ENCODE data around the gene KLK10.
"Not testable (repeated sequence)": the region's sequence is repeated elsewhere in the genome, so short reads cannot be mapped to it uniquely, and the experiment has no call there.

KLK10 gene

DNA sequence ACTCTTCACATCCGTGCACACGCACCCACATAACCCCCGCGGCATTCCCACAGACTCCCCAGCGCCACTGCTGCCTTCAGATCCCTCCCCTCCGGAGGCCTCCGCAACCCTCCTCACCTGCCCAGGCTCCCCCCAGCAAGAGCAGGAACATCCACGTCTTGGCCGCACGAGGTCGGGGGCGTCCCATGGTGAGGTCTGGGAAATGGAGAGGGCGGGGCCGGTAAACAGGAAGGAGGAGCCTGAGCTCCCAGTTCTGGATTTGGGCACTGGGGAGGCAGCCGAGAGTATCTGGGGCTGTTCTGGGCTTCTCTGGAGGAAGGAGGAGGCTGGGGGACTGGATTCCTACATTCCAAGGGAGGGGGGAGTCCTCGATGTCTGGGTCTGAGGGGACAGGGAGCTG is 18.5 kb downstream of the KLK10 start:
- DNase-seq = no peak

DNA sequence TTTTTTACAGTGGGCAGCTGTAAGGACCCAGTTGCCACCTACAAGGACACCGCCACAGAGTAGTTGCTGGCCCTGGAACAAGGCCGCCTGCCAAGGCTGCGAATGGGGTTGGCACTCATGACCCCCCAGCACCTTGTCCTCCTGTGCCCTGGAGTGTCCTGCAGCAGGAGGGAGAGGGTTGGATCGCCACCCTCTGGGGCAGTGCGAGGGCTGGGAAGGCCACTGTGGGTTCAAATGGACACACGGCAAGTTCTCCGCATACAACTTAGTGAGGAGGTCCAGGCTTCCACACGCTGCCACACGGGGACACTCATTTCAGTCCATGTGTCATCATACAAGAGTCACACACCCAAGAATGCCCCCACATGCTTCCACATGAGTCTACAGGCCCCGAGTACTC is 19.1 kb downstream of the KLK10 start:
- DNase-seq = no peak

DNA sequence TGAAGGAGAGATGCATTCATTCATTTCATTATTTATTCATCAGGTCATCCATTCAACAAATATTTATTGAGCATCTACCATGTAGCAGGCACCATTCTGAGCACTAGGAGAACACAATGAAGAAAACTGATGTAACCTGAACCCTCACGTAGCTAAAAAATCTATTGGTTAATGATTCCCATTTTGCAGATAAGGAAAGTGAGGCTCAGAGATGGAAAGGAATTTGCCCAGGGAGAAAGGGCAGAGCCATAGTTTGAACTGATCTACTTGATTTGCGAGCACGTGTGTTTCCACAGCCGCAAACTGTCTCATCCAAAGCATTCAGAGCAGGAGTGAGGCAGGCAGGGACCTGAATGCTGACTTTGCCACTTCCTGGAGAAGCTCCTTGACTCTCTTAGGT is 20.8 kb downstream of the KLK10 start:
- no peak for DNase-seq

DNA sequence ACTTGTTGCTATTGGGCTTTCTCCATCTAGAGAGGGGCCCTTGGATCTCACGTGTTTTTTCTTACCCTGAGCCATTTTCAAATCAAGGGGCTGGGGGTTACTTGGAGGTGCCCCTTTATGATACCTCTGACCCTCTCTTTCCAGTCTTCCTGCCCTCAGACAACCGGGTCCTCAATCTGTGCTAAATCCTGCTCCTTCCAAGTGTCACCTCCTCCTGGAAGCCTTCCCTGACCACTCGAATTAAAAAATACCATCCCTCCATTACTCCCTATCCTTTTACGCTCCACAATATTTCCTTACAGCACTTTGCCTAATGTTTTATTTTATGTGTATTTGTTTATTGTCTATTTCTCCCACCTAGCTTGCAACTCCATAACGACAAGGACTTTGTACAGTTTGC is 21.4 kb downstream of the KLK10 start:
- no peak for DNase-seq

DNA sequence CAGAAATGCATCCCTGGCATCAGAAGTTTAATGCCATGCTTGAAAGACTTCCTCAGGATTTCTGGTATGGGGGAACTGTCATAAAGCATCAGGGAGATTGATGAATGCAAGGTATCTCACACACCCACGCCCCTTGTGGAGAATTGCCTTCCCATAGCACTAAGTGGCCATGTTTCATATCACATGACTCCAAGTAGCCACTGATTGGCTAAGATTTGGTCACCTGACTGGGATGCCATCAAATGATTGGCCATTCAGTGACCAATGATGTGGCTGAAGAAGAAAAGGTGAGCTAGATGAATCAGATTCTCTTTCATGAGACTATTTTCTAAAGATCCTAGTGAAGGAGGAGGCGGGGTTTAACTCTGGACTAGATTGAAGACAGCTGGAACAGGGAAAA is 25.4 kb downstream of the KLK10 start:
- DNase-seq = no peak

DNA sequence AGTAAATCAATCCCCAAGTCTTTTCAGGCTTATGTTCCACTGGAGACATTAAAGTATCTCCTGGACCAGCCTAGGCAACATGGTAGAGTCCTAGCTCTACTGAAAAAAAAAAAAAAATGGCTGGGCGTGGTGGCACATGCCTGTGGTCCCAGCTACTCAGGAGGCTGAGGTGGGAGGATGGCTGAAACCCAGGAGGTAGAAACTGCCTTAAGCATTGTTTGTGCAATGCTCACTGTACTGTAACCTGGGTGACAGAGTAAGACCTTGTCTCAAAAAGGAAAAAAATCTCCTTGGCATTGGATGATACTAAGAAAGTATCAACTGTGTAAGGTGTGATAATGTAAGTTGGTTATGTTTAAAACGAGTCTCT is 26.9 kb downstream of the KLK10 start:
- DNase-seq = no peak

DNA sequence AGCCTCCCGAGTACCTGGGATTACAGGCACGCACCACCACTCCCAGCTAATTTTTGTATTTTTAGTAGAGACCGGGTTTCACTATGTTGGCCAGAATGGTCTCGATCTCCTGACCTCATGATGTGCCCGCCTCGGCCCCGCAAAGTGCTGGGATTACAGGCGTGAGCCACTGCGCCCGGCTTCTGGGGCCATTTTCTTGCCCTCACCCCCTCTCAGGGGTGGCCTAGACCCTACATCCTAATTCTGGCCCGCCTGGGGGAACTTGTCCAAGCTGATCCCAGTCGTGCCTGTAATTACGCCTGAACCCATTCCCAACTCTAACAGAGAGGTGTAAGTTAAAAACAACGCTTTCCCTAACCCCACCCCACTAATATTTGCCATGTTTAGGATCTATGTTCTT is 35.1 kb downstream of the KLK10 start:
- not testable (repeated sequence) for DNase-seq

DNA sequence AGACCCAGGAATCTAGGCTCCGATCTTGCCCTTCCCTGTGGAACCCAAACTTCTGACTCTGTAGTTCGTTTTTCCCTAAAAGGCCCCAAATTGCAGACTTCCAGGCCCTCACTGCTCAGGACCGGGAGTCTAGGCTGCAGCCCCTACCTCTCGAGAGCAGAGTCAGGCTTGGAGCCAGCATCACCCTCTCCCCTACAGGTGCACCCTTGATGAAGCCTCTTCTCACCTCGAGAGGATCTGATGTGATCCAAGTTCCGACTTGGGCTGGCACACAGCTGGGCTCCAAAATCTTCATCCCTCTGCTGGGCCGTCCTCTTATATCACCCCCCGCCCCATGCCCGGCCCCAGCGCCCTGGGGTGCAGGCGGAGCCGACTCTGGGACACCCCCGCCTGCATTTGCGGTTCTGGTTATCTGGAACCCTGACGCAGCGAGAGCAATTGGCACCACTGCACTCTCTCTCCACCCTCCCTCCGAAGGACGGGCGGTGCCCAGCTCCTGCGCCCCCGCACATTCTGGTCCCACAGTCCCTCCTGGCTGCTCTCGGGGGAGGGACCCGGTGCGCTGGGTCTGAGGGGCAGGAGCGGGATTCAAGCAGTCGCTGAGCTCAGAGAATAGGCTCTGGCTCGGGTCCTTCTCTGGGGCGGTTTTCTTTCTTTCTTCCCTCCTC is 35.8 kb downstream of the KLK10 start, which contains the start of gene KLK7:
Gene KLK7, minus strand, starts transcription at position 293 of the 668 bp plus-strand sequence. CDS start 1,518 bp downstream, outside the sequence.
- no peak for DNase-seq

DNA sequence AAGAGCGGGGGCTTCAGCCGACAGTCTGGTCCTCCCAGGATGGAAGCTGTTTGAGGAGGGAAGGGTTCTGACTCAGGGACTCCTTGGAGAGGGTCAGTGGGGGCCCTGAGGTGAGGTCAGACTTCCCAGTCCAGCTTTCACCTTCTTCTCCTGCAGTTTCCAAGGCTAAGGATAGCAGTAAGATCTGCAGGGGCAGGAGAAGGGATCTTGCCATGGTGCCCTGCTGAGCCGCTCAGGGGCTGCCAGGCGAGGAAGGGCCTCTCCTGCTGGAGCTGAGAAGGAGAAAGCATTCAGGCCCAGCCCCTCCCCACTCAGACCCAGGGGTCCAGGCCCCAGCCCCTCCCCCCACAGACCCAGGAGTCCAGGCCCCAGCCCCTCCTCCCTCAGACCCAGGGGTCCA is 37.3 kb downstream of the KLK10 start:
- no peak for DNase-seq

DNA sequence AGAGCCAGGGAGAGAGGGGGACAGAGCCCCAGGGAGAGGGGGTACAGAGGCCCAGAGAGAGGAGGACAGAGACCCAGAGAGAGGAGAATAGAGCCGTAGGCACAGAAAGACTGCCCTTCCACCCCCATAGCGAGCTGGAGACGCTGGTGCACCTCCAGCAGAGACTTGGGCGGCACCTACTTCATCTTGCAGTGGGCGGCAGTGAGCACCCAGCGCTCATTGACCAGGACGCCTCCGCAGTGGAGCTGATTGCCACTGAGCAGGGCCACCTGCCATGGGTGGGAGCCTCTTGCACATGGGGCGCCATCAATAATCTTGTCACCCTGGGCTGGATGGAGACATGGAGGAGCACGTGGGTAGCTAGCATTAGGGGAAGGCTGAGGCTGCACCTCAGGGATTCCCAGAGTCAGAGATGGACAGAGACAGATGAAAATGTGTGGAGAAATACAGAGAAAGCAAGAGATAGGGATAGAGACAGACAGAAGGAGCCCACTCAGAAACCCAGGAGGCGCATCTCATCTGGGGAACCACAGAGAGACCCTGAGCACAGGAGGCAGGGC is 37.8 kb downstream of the KLK10 start:
- no peak for DNase-seq

DNA sequence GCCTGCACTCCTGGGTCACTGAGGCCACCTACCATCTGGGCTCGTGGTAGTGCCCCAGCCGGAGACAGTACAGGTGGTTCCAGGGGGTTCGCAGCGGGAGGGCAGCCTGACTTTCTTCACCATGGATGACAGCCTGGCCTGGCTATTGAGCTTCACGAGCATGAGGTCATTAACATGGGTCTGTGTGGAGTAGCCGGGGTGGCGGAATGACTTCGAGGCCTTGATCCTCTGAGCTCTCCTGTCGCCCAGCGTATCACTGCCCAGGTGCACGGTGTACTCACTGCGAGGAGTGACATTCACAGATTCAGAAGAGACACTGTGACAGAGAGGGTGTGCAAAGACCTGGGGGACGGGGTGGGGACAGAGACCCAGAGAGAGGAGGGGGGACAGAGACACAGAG is 39.3 kb downstream of the KLK10 start:
- DNase-seq = no peak

DNA sequence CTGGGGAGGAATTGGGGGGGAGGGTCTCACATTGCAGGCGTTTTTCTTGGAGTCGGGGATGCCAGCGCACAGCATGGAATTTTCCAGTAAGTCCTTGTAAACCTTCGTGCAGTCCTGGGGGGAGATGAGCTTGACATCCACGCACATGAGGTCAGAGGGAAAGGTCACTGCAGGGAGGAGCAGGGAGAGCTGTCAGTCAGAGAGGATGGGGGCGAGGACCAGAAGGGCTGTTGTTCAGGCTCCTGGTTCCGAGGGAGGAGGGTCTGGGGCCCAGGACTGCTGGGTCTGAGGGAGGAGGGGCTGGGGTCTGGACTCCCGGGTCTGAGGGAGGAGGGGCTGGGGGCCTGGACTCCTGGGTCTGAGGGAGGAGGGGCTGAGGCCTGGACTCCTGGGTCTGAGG is 39.8 kb downstream of the KLK10 start:
- DNase-seq = no peak

DNA sequence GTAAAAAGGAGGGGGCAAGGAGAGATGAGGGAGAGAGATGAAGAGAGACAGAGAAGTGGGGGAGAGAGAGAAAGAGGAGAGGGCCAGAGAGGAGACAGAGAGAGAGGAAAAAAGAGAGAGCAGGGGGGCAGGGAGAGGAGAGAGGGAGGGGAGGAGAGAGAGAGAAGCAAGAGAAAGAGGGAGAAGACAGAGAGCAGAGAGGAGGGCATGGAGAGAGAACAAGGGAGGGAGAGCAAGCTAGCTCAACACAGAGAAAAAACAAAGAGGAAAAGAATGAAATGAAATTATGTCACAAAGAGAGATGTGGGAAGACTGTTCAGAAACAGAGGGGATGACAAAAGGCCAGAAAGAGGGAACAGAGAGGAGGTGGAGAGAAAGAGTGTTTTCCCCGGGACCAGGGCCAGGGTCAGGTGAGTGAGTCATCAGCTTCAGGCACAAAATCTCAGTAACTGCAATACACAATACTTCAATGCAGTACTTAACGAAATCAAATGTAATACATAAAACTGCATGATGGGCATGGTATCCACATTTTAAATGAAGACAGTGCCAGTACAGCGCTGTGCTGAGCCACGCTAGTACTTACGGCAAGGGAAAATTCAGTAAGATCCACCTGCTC is 40.6 kb downstream of the KLK10 start:
- DNase-seq = no peak

DNA sequence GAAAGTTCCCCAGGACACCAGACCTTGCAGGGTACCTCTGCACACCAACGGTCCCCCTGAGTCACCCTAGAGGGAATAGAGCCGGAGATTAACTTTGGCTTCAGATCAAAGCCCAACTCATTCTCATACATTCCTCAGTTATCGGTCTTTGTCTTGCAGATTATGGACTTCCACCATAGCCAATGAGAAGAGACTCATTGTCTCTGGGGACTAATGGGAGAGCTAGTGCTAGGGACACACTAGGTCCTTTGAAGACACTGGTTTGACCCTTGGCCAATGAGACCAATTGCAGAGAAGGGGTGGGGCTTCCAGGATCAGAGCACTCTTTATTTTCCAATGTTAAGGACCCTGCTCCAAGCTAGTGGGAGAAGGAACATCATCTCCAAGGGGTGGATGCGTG is 41.9 kb downstream of the KLK10 start:
- no peak for DNase-seq

DNA sequence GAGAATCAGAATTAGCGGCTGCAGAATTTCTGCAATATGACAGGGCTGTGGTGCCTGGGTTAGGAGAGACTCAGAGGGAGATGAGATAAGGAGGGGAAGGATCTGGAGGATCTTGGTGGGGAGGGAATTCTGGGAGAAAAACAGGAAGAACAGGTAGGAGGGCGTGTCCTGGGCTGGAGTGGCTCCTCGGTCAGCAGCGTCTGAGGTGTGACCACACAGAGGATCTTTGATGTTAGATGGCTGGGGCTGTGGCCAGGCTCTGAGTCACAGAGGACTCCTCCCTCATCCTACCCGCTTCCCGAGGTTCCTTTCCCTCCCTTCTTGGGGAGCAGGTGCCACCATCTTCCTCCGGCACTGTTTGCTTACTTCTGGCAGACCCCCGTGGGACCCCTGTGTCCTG is 43.7 kb downstream of the KLK10 start:
- DNase-seq = no peak

DNA sequence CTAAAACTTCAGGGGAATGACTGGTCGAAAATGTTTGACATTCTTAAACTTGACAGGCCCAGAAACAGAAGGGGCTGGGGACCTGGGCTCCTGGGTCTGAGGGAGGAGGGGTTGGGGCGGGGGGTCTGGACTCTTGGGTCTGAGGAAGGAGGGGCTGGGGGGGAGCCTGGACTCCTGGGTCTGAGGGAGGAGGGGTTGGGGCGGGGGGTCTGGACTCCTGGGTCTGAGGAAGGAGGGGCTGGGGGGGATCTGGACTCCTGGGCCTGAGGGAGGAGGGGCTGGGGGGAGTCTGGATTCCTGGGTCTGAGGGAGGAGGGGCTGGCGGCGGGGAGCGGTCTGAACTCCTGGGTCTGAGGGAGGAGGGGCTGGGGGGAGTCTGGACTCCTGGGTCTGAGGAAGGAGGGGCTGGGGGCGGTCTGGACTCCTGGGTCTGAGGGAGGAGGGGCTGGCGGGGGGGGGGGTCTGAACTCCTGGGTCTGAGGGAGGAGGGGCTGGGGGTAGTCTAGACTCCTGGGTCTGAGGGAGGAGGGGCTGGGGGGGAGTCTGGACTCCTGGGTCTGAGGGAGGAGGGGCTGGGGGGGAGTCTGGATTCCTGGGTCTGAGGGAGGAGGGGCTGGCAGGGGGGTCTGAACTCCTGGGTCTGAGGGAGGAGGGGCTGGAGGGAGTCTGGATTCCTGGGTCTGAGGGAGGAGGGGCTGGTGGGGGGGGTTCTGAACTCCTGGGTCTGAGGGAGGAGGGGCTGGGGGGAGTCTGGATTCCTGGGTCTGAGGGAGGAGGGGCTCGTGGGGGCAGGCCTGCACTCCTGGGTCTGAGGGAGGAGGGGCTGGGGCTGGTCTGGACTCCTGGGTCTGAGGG is 44.6 kb downstream of the KLK10 start:
- no peak for DNase-seq

DNA sequence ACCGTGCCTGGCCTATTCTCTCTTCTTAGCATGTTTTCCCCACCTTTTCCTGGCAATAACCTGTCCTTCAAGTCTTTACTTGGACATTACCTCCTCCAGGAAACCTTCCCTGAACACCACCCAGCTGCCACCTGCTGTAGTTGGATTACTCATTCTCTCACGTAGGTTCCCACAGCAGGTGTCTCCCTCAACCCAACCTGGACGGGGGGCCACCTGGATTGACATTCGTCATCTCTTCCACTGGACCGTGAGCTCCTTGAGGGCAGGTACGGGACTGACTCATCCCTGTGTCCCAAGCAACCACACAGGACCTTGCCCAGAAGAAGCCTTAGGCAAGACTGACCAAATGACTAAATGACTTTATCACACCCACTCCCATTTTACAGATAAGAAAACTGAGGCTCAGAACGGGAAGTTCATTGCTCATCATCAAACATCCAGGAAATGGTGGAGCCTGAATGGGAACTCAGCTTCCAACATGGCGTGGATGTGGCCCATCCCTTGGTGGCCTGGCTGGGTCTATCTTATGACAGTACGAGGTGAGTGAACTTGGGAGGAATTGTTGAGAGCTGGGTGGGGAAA is 46.6 kb downstream of the KLK10 start:
- DNase-seq = no peak

DNA sequence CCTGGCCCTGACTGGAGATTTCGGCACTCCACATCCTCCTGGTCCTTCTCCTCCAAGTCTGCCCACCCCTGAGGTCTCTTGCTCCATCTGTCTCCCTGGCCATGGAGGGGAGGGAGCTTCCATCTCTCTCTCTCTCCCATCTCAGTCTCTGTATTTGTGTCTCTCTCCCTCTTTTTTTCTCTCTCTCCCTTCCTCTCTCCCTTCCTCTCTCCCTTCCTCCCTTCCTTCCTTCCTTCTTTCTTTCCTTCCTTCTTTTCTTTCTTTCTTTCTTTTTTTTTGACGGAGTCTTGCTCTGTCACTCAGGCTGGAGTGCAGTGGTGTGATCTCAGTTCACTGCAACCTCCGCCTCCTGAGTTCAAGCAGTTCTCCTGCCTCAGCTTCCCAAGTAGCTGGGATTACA is 49.7 kb downstream of the KLK10 start:
- DNase-seq = not testable (repeated sequence)

DNA sequence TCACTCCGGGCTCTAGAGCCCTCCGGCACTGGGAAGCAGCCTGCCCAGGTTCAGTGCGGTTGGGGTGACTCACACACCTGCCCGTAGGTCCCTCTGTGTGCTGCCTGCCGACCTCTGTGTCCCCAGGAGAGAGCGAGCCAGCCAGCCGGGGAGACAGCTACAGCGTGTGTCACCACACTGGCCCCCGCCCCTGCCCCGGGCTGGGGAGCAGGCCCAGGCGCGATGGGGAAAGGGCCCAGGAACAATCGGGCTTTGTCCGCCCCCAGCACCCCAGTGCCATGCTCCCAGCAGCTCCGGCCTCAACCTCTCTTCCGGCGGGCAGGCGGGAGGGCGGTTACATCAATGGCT is 50.1 kb downstream of the KLK10 start, which contains the start of gene KLK6:
Gene KLK6, minus strand, starts transcription at position 179 of the 348 bp plus-strand sequence. CDS start 1,487 bp downstream, outside the sequence.
- DNase-seq = no peak

DNA sequence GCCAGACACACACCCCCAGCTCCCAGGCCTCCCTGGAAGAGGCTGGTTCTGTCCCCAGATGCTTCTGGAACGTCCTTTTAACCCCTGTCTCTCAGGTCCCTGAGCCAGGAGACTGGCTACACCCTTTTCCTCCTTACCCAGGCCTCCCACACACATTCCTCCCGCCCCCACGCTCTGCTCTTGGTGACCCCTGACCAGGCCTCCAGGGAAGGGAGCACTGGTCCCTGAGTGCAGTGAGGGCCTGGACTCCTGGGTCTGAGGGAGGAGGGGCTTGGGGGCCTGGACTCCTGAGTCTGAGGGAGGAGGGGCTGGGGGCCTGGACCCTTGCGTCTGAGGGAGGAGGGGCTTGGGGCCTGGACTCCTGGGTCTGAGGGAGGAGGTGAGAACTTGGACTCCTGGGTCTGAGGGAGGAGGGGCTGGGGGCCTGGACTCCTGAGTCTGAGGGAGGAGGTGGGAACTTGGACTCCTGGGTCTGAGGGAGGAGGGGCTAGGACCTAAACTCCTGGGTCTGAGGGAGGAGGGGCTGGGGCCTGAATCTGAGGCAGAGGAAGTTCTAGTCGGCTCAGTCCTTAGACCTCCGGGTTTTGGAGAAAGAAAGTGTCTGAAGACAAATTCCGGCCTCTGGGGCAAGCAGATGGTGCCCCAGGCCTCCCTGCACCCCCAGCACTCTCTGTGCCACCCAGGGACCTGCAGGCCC is 50.6 kb downstream of the KLK10 start:
- no peak for DNase-seq

DNA sequence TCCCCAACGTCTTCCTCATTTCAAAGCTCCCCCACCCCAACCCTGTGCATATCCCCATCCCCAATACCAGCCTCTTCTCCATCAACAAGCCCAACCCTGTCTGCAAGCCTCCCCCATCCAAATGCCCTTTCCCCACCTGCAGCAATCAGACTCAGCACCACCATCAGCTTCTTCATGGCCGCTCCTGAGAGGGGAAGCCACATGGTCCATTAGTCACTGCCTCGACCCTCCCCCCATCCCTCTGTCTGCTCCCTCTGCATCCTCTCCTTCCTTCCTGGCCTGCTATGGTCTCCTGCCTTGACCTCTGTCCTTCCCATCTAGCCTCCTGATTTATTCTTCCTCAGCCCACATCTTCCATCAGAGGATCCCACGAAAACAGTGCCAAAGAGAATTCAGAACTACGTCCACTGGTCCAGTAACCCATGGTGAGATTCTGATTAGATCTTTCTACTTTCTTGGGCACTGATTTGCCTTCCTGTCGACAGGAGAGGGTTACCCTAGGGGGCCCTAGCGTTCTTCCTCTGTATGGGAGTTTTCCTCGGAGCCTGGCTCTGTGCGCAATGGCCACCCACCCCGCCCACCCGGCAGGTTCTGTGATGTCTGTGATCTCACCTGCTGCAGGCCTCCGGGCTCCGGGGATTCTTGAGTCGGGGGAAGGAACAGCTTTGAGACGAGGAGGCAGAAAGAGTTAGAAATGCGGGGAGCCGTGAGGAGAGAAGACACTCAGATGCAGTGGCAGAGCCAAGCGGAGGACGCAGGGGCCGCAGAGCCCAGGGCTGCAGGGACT is 51.4 kb downstream of the KLK10 start:
- DNase-seq = no peak

DNA sequence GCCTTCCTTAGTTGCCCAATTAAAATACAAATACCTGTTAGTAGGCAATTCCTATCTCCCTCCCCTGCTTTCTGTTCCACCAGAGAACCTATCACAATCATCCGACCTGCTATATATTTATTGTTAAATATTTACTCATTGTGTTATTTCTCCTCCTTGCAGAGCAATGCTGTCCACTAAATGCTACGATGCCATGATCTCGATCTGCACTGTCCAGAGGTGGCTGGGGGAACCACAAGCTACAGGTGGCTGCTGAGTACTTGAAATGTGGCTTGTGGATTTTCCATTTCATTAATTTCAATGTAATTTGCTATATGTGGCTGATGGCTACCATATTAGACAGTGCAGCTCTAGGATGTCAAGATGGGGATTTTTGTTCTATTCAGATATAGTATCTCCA is 55.2 kb downstream of the KLK10 start:
- DNase-seq = no peak
